Kidney (tissue), 22 donors: ENCODE measurements around the gene CCNJL. TPM values are rescaled to one million over a fixed set of nuclear protein-coding genes. Genes with fewer than 3 reads are reported as not detected.
A peak's percentile ranks its signal among the peaks of the same experiment; 100 is the strongest.

Source experiments
- DNase-seq, 5 donors: peaks; one replicate each; pipeline ENCODE4 v3.0.0-alpha.2; 2013 to 2020
- FAIRE-seq: peaks from 2 replicates; lab custom pipeline; 2012; peaks lifted over from hg19 to GRCh38; lab: Jason Lieb, UNC
- H3K27ac ChIP-seq, 2 donors: one replicate each; pipeline ENCODE4 v1.7.0; 2013; ENCODE audit warnings: low read depth in 2 of 2, low read length in 2 of 2, inconsistent platforms in 1 of 2
- H3K27me3 ChIP-seq: one replicate; pipeline ENCODE4 v1.7.1; 2013; ENCODE audit warnings: low read length, inconsistent platforms; ENCODE audit not compliant: control insufficient read depth, insufficient read depth
- H3K36me3 ChIP-seq, 3 donors: one replicate each; pipeline versions ENCODE4 v1.7.0 to v1.7.1; 2013; ENCODE audit warnings: low read length in 3 of 3, control low read depth in 1 of 3, inconsistent platforms in 1 of 3; ENCODE audit not compliant: insufficient read depth in 3 of 3, control insufficient read depth in 2 of 3
- H3K4me1 ChIP-seq, 3 donors: one replicate each; pipeline versions ENCODE4 v1.7.0 to v1.7.1; 2013; ENCODE audit warnings: low read length in 3 of 3, inconsistent platforms in 1 of 3, low read depth in 1 of 3; ENCODE audit not compliant: control insufficient read depth in 2 of 3, insufficient read depth in 2 of 3
- H3K4me3 ChIP-seq, 3 donors: one replicate each; pipeline versions ENCODE4 v1.7.0 to v1.8.1; 2013; ENCODE audit warnings: low read length in 3 of 3, control low read depth in 1 of 3, inconsistent platforms in 1 of 3
- H3K9ac ChIP-seq, 3 donors: one replicate each; pipeline versions ENCODE4 v1.7.0 to v1.7.1; 2013; ENCODE audit warnings: low read length in 3 of 3, control low read depth in 1 of 3, inconsistent platforms in 1 of 3
- H3K9me3 ChIP-seq, 3 donors: one replicate each; pipeline versions ENCODE4 v1.7.0 to v1.7.1; 2013; ENCODE audit warnings: low read length in 3 of 3, control low read depth in 1 of 3, inconsistent platforms in 1 of 3; ENCODE audit not compliant: control insufficient read depth in 2 of 3, insufficient read depth in 1 of 3
- intact Hi-C: fragments of 100-400 bp; cut with DNase I; formaldehyde crosslinking; loops from one replicate; pipeline ENCODE4 v1.11.1; 2022
- long read RNA-seq, 10 donors: library from polyadenylated mRNA in 1 of 10; unstranded in 1 of 10; transcript quantifications; one replicate each; pipeline ENCODE4 v2.0.0 and lab custom pipeline, GENCODE V29; 2021 to 2026
- polyA plus RNA-seq: library from polyadenylated mRNA; stranded (reverse); fragments of 350-450 nt; fragmentation: Illumina TruSeq; extraction: RNeasy Lipid Tissue Mini Kit (QIAGEN cat#74804); gene quantifications from one replicate; pipeline ENCODE4 v1.2.3, GENCODE V29; 2014; ENCODE audit warnings: low read depth, low replicate concordance; ENCODE audit not compliant: insufficient read depth
- total RNA-seq: library from RNA; stranded (reverse); fragmentation: NEBNext Ultra II Directional; extraction: Animal tissue kit (Norgen Biotek cat#: 25700); gene quantifications from one replicate; pipeline ENCODE4 v1.2.1, GENCODE V29; 2021
- TF ChIP-seq, protein P1 (sequence below): IDR thresholded peaks from 3 replicates; pipeline ENCODE4 v1.5.1; 2012; ENCODE audit warnings: mild to moderate bottlenecking, moderate library complexity, borderline replicate concordance; ENCODE audit not compliant: insufficient read depth; ENCODE audit errors: extremely low read depth
- donor health status: control.
- donor health status: control.
- donor health status: control.
- donor health status: control.
- donor health status: control.
- donor health status: DM: yes; HTN: yes; CAD: no.
- donor health status: Normal renal cell carcinoma (clear cell type).

Gene CCNJL, protein sequence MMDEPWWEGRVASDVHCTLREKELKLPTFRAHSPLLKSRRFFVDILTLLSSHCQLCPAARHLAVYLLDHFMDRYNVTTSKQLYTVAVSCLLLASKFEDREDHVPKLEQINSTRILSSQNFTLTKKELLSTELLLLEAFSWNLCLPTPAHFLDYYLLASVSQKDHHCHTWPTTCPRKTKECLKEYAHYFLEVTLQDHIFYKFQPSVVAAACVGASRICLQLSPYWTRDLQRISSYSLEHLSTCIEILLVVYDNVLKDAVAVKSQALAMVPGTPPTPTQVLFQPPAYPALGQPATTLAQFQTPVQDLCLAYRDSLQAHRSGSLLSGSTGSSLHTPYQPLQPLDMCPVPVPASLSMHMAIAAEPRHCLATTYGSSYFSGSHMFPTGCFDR
- total RNA-seq (1.6 TPM), polyA plus RNA-seq (3.8 TPM)
- long read RNA-seq, donor 1, partial matches to known transcripts, result 0 of 1 reads
- long read RNA-seq, donor 1, other reads (novel, unspliced or antisense), result 0 of 1 reads
- long read RNA-seq, donor 2, result 0 reads
- long read RNA-seq, donor 3, partial matches to known transcripts, result 0 of 1 reads
- long read RNA-seq, donor 3, other reads (novel, unspliced or antisense), result 0 of 1 reads
- long read RNA-seq, donor 4, partial matches to known transcripts, result 0 of 2 reads
- long read RNA-seq, donor 4, other reads (novel, unspliced or antisense), result 0 of 2 reads
- long read RNA-seq, donor 5, result 0 reads
- long read RNA-seq, donor 6, result 0 reads
- long read RNA-seq, donor 7, partial matches to known transcripts, result 0 of 3 reads
- long read RNA-seq, donor 7, other reads (novel, unspliced or antisense), result 3 of 3 reads
- long read RNA-seq, donor 8, partial matches to known transcripts, result 0 of 3 reads
- long read RNA-seq, donor 8, other reads (novel, unspliced or antisense), result 0 of 3 reads
- long read RNA-seq, donor 9, result 0 reads
- long read RNA-seq, donor 10, partial matches to known transcripts, result 0 of 2 reads
- long read RNA-seq, donor 10, other reads (novel, unspliced or antisense), result 0 of 2 reads

DNA sequence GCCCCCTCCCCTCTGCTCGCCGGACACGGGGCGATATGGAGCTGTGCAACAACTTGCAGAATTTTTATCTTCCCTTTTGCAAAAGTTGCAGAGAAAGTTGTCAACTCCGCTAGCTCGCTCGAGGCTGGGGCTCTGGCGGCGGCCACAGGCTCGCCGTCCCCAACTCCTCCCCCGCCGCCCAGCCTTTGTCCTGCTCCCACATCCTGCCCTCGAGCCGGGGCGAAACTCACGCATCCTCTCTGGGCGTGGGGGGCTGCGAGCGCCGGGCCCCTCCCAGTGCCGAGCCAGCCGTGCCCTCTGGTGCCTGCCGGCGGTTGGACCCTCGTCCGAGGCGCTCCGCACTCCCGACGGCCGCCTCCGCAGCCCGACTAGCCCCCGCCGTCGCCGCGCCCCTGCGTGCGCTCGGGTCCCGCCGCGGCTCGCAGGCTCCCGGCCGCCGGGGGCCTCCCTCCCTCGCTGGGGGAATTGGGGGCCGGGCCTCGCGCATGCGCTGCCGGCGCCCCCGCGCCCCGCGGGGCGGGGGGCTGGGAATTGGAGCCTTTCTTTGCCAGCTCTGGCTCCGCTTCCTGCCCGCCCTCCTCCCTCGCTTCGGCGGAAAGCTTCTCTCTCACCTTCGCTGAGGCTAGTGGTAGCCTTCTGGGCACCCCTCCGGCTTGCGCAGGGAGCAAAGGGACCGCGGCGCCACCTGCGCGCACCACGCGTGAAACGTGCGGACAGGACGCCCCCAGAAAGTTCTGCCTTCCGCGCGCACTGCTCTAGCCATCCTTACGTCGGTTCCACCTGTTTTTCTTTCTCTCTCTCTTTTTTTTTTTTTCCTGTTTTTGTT, at the start of gene CCNJL:
Gene CCNJL (minus strand): TSS at position 431 of the 826 bp plus-strand sequence. CDS start 641 bp downstream, outside the sequence.
- Histone ChIP-seq H3K27ac (peak within 1 kb of the TSS; percentile 10 to 50), H3K9ac (peak within 1 kb of the TSS in 2 of 3 donors; percentile 39 to 59), H3K27me3 (no peaks in the 10 kb centered on the region), H3K4me1 (peaks cover 0 to 3% (median 0%) of the 10 kb centered on the region in 3 donors), H3K9me3 (no peaks in the 10 kb centered on the region), H3K36me3 (no peaks in the 10 kb centered on the region), H3K4me3 (peak within 1 kb of the TSS; percentile 68 to 72 (median 71))
- peak; percentile 82 to 94 (median 88) for DNase-seq
- TF ChIP-seq, protein P1, sequence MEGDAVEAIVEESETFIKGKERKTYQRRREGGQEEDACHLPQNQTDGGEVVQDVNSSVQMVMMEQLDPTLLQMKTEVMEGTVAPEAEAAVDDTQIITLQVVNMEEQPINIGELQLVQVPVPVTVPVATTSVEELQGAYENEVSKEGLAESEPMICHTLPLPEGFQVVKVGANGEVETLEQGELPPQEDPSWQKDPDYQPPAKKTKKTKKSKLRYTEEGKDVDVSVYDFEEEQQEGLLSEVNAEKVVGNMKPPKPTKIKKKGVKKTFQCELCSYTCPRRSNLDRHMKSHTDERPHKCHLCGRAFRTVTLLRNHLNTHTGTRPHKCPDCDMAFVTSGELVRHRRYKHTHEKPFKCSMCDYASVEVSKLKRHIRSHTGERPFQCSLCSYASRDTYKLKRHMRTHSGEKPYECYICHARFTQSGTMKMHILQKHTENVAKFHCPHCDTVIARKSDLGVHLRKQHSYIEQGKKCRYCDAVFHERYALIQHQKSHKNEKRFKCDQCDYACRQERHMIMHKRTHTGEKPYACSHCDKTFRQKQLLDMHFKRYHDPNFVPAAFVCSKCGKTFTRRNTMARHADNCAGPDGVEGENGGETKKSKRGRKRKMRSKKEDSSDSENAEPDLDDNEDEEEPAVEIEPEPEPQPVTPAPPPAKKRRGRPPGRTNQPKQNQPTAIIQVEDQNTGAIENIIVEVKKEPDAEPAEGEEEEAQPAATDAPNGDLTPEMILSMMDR, result no peak
- no peak for FAIRE-seq
- intact Hi-C loops, result no loop called here

DNA sequence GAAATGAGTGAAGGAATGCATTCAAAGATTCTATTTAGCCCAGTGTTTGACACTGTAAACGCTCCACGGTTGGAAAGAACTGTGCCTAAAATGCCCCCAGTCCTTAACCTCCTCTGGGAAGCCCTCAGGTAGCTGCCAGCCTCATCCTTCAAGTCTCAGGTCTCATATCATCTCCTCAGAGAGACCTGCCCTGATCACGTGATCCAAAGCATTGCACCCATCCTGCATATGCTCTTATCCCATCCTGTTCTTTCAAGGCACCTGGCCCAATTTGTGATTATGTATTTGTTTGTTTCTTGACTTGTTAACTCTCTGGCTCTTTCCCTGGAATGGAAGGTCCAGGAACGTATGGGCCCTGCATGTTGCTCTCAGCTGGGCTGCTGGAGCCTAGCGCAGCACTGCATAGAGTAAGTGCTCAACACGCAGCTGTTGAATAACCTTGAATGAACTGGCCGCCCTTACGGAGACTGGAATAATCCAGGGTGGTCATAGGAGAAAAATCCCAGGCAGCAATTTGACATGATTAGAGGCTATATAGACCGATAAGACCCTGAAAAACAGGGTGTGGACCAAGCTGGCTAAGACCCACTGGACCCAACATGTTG, 49.4 kb upstream of the CCNJL start:
- TF ChIP-seq, protein P1, result no peak
- Histone ChIP-seq H3K27me3 (no peaks in the 10 kb centered on the region), H3K9me3 (no peaks in the 10 kb centered on the region), H3K36me3 (no peaks in the 10 kb centered on the region), H3K27ac (no peak overlapping the region), H3K9ac (no peak overlapping the region), H3K4me3 (no peak overlapping the region), H3K4me1 (peaks cover 0 to 2% (median 0%) of the 10 kb centered on the region in 3 donors)
- intact Hi-C loops, result no loop called here
- FAIRE-seq (no peak), DNase-seq (peak in 1 of 5 donors; percentile 9)

DNA sequence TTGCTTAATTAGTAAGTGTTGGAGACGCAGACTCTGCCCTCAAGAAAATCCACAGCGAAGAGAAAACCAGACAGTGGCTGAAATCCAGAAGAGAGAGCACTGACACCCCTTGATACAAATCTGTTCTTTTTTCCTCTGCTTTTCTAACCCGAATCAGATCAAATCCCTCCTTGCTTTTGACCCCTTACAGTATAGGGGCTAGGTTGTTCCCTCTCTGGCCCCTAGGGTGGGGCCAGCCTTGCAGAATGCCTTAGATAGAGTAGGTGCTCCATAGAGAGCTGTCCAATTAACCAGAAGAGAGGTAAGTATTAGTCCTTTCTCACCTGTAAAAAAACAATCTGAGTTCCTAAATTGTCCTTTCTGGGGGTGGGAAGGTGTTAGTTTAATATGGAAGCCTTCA, 47.9 kb upstream of the CCNJL start:
- intact Hi-C loops, result no loop called here
- FAIRE-seq, result no peak
- H3K27ac ChIP-seq, result no peak overlapping the region
- no peaks in the 10 kb centered on the region for H3K36me3 ChIP-seq
- DNase-seq, result peak in 1 of 5 donors; percentile 4
- H3K27me3 ChIP-seq, result no peaks in the 10 kb centered on the region
- H3K4me1 ChIP-seq, result peaks cover 0 to 3% (median 0%) of the 10 kb centered on the region in 3 donors
- no peaks in the 10 kb centered on the region for H3K9me3 ChIP-seq
- H3K9ac ChIP-seq, result no peak overlapping the region
- no peak overlapping the region for H3K4me3 ChIP-seq
- TF ChIP-seq, protein P1, result no peak
